Stimulated activated CD4-positive, alpha-beta T cell treated with anti-CD3 and anti-CD28 coated beads, Interleukin-15, amount 100 ng/mL, for 24 hours (primary cell): ENCODE measurements around the gene OR1K1.
"Not testable (repeated sequence)": the region's sequence is repeated elsewhere in the genome, so short reads cannot be mapped to it uniquely, and the experiment has no call there.

Source experiments
- DNase-seq: peaks from one replicate; pipeline ENCODE4 v3.0.0-alpha.2; 2020

Gene OR1K1

GRCh38 chr9:122814545-122814944, 14.6 kb downstream of the OR1K1 start:
- DNase-seq = no peak

- no peak for DNase-seq
Measured at GRCh38 chr9:122815544-122815943, 15.6 kb downstream of the OR1K1 start.

GRCh38 chr9:122816163-122816867, 16.4 kb downstream of the OR1K1 start:
- DNase-seq = peak; percentile 54

GRCh38 chr9:122819326-122819725, 19.4 kb downstream of the OR1K1 start:
- no peak for DNase-seq

GRCh38 chr9:122819791-122820489, 20.0 kb downstream of the OR1K1 start:
- no peak for DNase-seq

- DNase-seq = no peak
Measured at GRCh38 chr9:122820490-122820845, 20.5 kb downstream of the OR1K1 start.

GRCh38 chr9:122821278-122821943, 21.5 kb downstream of the OR1K1 start:
- DNase-seq = no peak

- no peak for DNase-seq
Measured at GRCh38 chr9:122822056-122822455, 22.1 kb downstream of the OR1K1 start.

GRCh38 chr9:122822938-122823337, 23.0 kb downstream of the OR1K1 start:
- no peak for DNase-seq

- no peak for DNase-seq
Measured at GRCh38 chr9:122827761-122828093, 27.8 kb downstream of the OR1K1 start.

- not testable (repeated sequence) for DNase-seq
Measured at GRCh38 chr9:122828965-122829284, 29.0 kb downstream of the OR1K1 start.

- no peak for DNase-seq
Measured at GRCh38 chr9:122832194-122832593, 32.3 kb downstream of the OR1K1 start.

GRCh38 chr9:122835313-122835731, 35.4 kb downstream of the OR1K1 start:
- peak; percentile 20 for DNase-seq

GRCh38 chr9:122837266-122837850, 37.4 kb downstream of the OR1K1 start:
- DNase-seq = no peak

- DNase-seq = not testable (repeated sequence)
Measured at GRCh38 chr9:122838441-122838840, 38.5 kb downstream of the OR1K1 start.

GRCh38 chr9:122841501-122841900, 41.6 kb downstream of the OR1K1 start:
- DNase-seq = no peak

- no peak for DNase-seq
Measured at GRCh38 chr9:122844137-122844536, 44.2 kb downstream of the OR1K1 start.

GRCh38 chr9:122845116-122845515, 45.2 kb downstream of the OR1K1 start:
- DNase-seq = no peak

GRCh38 chr9:122846371-122846940, 46.5 kb downstream of the OR1K1 start:
- DNase-seq = no peak

GRCh38 chr9:122848256-122848943, 48.5 kb downstream of the OR1K1 start:
- DNase-seq = no peak
